Left ventricle myocardium inferior (tissue), 1 donor: ENCODE measurements around the gene SMIM35. TPM values are rescaled to one million over a fixed set of nuclear protein-coding genes. Genes with fewer than 3 reads are reported as not detected.

Experiments
- DNase-seq: peaks from one replicate; pipeline ENCODE4 v3.0.0-alpha.2; 2020
- H3K27ac ChIP-seq: fragments of 200-600 bp; replicated peaks from 2 replicates; pipeline ENCODE4 v1.8.0; 2021
- H3K27me3 ChIP-seq: fragments of 200-600 bp; 2 replicates; pipeline ENCODE4 v1.8.0; 2021; ENCODE audit warnings: low read depth
- H3K36me3 ChIP-seq: fragments of 200-600 bp; 2 replicates; pipeline ENCODE4 v1.8.0; 2021
- H3K4me1 ChIP-seq: fragments of 200-600 bp; 2 replicates; pipeline ENCODE4 v1.8.0; 2021
- H3K4me3 ChIP-seq: fragments of 200-600 bp; 2 replicates; pipeline ENCODE4 v1.8.0; 2021; ENCODE audit warnings: mild to moderate bottlenecking, moderate library complexity
- H3K9me3 ChIP-seq: fragments of 200-600 bp; replicated peaks from 2 replicates; pipeline ENCODE4 v1.8.0; 2021
- CTCF ChIP-seq: fragments of 200-600 bp; IDR thresholded peaks from 2 replicates; pipeline ENCODE4 v1.8.0; 2021; ENCODE audit warnings: antibody characterized with exemption, mild to moderate bottlenecking, borderline replicate concordance
- intact Hi-C: fragments of 100-400 bp; cut with micrococcal nuclease; formaldehyde crosslinking; loops from one replicate; pipeline ENCODE4 v1.11.0; 2022
- total RNA-seq: library from RNA; stranded (reverse); fragmentation: NEBNext Ultra II Directional; extraction: Animal tissue kit (Norgen Biotek cat#: 25700); gene quantifications from one replicate; pipeline ENCODE4 v1.2.1, GENCODE V29; 2021
- donor health status: DM: no; HTN: yes; CAD: no; lungs with severe emphysema.

The SMIM35 gene
- total RNA-seq, 1 donor from 2014 or later = not detected

GRCh38 chr11:118060081-118060661 is 26.6 kb downstream of the SMIM35 start:
- H3K9me3 ChIP-seq = no peaks in the 10 kb centered on the region
- intact Hi-C loops = no loop called here
- peaks cover 18% of the 10 kb centered on the region for H3K4me1 ChIP-seq
- no peak for TF ChIP-seq CTCF
- no peak for DNase-seq
- H3K27me3 ChIP-seq = no peaks in the 10 kb centered on the region
- no peak overlapping the region for H3K27ac ChIP-seq
- H3K36me3 ChIP-seq = no peaks in the 10 kb centered on the region
- H3K4me3 ChIP-seq = no peak overlapping the region

DNA sequence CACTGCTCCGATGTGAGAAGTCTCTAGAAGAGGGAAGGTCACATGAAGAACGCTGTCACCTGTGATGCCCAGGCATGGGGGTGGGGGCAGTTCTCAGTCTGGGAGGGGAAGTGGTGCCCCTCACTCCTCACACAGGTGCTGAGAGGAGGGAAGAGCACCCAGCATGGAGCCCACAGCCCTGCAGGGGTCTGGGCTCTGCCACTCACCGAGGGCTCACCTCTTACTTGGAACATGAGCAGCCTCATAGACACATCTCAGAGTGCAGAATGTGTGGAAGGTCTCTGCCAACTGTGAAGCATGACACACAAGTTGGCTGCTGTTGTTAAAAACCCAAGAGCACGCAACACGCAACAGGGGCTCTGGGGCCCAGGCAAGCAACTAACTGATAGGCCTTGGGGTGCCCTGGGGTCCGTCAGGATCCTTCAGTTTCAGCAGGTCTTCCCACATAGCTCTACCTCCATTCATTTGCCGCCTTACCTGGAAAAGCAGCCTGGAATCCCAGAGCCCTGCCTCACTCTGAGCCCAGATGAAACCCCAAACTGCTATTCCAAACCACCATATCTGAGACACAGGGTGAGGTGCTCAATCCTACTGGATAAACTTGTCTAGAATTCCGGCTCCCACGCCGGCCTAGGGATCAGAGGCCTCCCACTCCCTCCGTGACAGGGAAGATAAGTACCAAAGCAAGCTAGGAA is 27.4 kb downstream of the SMIM35 start:
- intact Hi-C loops = loop anchor here (10.0 kb wide), 1 partner anchor 255 kb away; no protein-coding TSS in a partner anchor
- H3K4me1 ChIP-seq = peaks cover 18% of the 10 kb centered on the region
- H3K36me3 ChIP-seq = no peaks in the 10 kb centered on the region
- no peaks in the 10 kb centered on the region for H3K27me3 ChIP-seq
- H3K4me3 ChIP-seq = no peak overlapping the region
- no peak overlapping the region for H3K27ac ChIP-seq
- TF ChIP-seq CTCF = no peak
- DNase-seq = no peak
- no peaks in the 10 kb centered on the region for H3K9me3 ChIP-seq

GRCh38 chr11:118058311-118059245 is 28.2 kb downstream of the SMIM35 start:
- TF ChIP-seq CTCF = no peak
- Histone ChIP-seq H3K9me3 (no peaks in the 10 kb centered on the region), H3K4me3 (no peak overlapping the region), H3K36me3 (no peaks in the 10 kb centered on the region), H3K27me3 (no peaks in the 10 kb centered on the region), H3K27ac (no peak overlapping the region), H3K4me1 (peaks cover 18% of the 10 kb centered on the region)
- intact Hi-C loops = loop anchor here (10.0 kb wide), 1 partner anchor 254 kb away; no protein-coding TSS in a partner anchor
- no peak for DNase-seq

GRCh38 chr11:118057251-118058145 is 29.3 kb downstream of the SMIM35 start:
- Histone ChIP-seq H3K4me3 (no peak overlapping the region), H3K36me3 (no peaks in the 10 kb centered on the region), H3K4me1 (peaks cover 11% of the 10 kb centered on the region), H3K27me3 (no peaks in the 10 kb centered on the region), H3K9me3 (no peaks in the 10 kb centered on the region), H3K27ac (no peak overlapping the region)
- intact Hi-C loops = loop anchor here (10.0 kb wide), 1 partner anchor 253 kb away; no protein-coding TSS in a partner anchor
- DNase-seq = no peak
- TF ChIP-seq CTCF = no peak
